NCI-H2081 treated with DMSO at 0.1 percent for 48 hours (cell line): ENCODE data around the gene RPL21.
"Not testable (repeated sequence)": the region's sequence is repeated elsewhere in the genome, so short reads cannot be mapped to it uniquely, and the experiment has no call there.

ENCODE experiments used
- DNase-seq: peaks from one replicate; lab custom pipeline; 2025; lab: John Stamatoyannopoulos, UW

Gene RPL21

DNA sequence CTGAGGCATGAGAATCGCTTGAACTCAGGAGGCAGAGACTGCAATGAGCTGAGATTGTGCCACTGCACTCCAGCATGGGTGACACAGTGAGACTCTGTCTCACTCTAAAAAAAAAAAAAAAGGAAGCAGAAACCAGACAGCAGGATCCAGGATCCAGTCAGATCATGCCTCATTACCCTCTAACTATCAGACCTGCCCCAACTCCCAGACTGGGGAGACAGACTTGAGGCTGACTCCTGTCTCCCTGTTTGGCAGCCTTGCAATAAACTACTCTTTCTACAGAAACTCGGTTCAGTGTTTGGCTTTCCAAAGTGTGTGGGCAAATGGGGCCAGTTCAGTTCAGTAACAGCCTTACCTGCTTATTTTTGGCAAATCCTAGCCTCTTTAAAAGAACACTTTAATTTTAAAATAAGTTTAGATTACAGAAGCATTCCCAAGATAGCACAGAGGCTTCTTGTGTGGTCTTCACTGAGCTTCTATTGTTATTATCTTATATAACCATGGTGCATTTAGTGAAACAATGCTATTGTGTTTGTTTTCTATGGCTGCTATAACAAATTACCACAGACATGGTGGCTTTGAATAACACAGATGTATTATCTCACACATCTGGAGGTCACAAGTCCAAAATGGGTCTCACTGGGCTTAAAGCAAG is 37.8 kb downstream of the RPL21 start:
- DNase-seq: no peak

DNA sequence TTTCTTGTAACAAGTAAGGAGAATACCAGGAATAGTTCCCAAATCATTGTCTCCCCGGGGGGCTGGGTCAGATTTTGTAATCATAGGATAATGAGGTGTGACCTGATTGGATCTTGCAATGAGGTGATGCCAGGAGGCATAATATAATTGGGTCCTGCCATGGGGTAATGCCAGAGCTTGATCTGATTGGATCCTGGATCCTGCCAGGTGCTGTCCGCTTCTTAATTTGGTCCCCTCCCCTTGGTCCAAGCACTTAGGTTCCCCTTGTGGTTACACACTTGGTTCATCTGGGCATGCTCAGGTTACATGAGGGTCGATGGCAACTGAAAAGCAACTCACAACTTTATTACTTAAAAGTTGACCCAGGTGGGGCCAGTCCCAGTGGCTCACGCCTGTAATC is 39.4 kb downstream of the RPL21 start:
- DNase-seq: no peak

DNA sequence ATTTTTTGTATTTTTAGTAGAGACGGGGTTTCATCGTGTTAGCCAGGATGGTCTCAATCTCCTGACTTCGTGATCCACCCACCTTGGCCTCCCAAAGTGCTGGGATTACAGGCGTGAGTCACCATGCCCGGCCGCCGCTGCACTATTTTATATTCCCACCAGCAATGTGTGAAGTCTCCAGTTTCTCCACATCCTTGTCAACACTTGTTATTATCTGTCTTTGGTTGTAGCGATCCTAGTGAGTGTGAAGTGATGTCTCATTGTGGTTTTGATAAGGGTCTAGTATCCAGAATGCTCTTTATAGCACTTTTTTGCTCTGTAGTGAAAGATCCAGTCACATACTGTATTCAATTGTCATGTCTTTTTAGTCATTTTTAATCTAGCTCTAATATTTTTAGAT is 40.6 kb downstream of the RPL21 start:
- not testable (repeated sequence) for DNase-seq

DNA sequence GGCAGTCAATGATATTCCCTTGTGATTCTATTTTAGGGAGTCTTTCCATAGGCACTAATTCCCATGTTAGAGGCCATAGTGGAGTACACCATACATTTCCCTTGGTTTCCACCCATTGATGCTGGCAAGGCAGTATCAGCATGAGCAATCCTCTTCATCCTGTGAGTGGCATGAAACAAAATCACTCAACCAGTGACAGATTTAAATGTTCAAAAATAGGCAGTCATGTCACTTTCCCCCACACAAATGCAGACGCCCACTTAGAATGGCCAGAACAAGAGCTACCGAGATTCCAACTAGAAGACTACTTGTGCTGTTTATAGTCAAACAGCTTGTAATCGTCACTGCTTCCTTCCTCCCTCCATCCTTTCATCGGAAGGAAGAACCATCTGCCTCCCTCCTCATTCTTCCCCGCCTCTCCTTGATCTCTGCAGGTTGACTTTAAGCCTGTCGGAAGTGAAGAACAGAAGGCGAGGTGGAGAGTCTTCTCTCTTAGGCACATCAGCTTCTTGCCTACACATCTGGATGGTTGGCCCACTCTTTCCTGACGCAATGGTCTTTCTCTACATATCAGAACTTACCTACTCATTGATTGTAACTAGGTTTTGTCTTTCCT is 41.8 kb downstream of the RPL21 start:
- no peak for DNase-seq

DNA sequence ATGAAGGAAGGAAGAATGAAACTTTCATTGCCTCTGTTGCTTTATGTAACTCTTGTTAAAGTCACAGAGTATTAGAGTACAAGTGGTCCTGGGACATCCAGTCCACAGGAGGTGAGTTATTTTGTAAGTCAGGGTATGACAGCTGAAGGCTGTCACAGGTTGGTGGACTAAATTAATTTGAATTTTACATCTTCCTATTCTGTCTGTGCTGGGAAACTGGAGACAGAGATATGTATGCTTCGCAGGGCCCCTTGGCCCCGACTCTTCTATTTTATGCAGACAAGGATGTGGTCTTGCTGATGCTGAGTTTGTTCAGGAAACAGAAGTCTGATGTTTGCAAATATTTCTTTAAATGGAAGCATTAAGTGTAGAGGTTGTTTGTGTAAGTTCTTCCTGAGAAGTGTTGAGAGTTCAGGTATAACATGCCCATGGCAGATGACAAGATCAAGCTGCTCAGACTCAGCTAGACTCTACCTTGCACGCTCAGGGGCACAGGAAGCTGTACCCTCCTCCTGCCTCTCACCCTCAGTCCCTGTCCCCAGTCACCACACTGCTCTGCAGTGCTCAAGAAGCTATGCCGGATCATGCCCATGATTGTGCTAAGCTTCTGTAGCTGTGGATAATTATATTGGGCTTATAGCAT is 42.6 kb downstream of the RPL21 start:
- DNase-seq: no peak

DNA sequence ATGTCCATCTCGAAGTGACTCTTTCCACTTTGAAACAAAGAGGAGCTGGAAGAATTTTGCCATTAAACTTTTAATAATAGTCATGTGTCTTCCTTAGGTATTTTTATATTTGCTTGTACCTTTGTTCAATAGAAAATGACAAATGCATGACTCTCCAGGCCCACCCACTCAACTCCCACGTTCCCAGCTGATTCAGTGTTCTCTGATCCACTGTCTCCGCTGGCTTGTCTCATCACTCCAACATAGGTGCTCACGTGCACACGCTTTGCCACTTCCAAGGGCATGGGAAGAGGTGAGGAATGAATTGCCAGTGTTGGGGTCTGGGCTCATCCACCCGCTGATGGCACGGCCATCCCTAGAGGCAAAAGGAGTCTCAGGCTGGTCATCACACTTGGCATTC is 43.7 kb downstream of the RPL21 start:
- no peak for DNase-seq

DNA sequence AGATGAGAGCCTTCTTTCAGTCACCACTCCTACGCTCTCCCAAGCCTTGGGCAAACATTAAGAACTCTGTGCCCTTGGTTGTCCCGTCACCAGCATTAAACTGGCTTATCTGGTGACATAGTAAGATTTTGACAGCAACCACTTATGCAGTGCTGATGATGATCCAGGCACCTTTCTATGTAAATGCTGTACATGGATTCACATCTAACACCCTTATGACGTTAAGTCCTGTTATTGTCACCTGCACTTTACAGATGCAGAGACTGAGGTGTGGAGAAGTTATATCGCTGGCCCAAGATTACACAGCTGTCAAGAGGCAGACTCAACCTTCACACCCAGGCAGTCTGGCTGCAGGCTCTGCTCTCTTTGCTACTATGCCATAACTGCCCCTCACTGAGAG is 44.3 kb downstream of the RPL21 start:
- DNase-seq: no peak

GRCh38 chr13:27296496-27296895 is 45.1 kb downstream of the RPL21 start:
- no peak for DNase-seq

DNA sequence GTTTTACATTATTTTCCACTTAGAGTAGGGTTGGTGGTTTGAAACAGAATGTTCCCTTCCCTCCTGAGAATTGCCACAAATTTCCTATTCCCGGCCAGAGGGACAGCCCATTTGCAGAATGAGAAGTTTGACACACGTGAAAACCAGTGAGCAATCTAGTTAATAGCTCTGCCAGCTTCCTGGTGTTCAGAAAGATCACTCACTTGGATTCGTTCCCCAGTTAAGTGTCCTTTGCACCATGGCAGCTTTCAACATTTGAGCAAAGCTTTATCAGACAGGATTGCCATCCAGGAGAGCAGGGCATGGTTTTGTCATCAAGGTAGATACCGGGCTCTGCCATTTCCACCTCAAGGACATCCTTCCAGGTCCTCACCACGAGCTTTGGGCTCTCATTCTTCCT is 47.5 kb downstream of the RPL21 start:
- no peak for DNase-seq

- not testable (repeated sequence) for DNase-seq
These were observed 49.0 kb downstream of the RPL21 start for GRCh38 chr13:27300406-27300805.

- DNase-seq: no peak
These were observed 49.7 kb downstream of the RPL21 start for GRCh38 chr13:27300941-27301586.

DNA sequence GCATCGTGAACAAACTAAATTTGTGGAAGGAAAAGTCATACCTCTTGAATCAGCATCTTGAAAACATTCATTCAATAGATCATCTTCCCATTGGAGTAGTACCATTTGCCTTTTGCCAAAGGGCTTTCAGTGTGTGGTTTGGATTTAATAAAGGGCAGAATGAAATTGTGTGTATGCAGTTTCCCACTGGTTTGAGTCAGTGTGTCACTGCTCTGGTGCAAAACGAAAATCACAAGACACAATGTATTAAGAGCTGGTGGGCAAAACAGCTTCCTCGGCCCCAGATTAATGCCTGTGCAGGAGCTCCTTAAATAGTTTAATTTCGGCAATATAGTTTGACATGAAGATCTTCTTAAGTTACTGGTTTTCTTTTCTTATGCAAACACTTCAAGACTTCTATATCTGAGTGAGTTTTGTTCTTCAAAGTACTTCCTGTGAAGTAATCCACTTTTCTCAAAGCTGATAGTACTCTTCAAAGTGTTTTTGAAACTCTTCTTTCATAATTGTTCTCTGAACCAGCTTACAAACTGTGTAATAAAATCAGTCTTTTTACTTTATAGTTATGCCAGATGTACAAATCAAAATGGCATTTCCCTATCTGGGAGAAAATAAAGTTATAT is 51.4 kb downstream of the RPL21 start:
- no peak for DNase-seq

GRCh38 chr13:27304099-27304498 is 52.7 kb downstream of the RPL21 start:
- DNase-seq: no peak

GRCh38 chr13:27304611-27305010 is 53.3 kb downstream of the RPL21 start:
- DNase-seq: no peak
